Keratinocyte (primary cell): ENCODE measurements around the gene PDCD7. TPM values are rescaled to one million over a fixed set of nuclear protein-coding genes. Genes with fewer than 3 reads are reported as not detected.

Source experiments
- DNase-seq: peaks from one replicate; pipeline ENCODE4 v3.0.0-alpha.2; 2011; ENCODE audit warnings: low read depth, missing footprints, low spot score
- FAIRE-seq: peaks from 2 replicates; lab custom pipeline; 2011; peaks lifted over from hg19 to GRCh38; lab: Jason Lieb, UNC
- H2AFZ ChIP-seq: 2 replicates; pipeline ENCODE4 v1.6.0; 2012; ENCODE audit warnings: low read length, control low read depth, inconsistent platforms; ENCODE audit not compliant: control insufficient read depth
- H3K27ac ChIP-seq: 2 replicates; pipeline ENCODE4 v1.5.1; 2011; ENCODE audit warnings: low read length; ENCODE audit not compliant: control insufficient read depth, insufficient read depth
- H3K27me3 ChIP-seq: 3 replicates; pipeline ENCODE4 v1.6.0; 2011; ENCODE audit warnings: low read length; ENCODE audit not compliant: control insufficient read depth, insufficient read depth; ENCODE audit errors: extremely low read depth
- H3K36me3 ChIP-seq, 2 experiments: 2 replicates in 1 of 2; 3 replicates in 1 of 2; pipeline ENCODE4 v1.5.1; 2011; ENCODE audit warnings: low read length in 2 of 2, mild to moderate bottlenecking in 1 of 2; ENCODE audit not compliant: control insufficient read depth in 2 of 2, insufficient read depth in 2 of 2; ENCODE audit errors: extremely low read depth in 1 of 2
- H3K4me1 ChIP-seq: 3 replicates; pipeline ENCODE4 v1.5.1; 2011; ENCODE audit warnings: low read length; ENCODE audit not compliant: control insufficient read depth, insufficient read depth; ENCODE audit errors: extremely low read depth
- H3K4me2 ChIP-seq: 3 replicates; pipeline ENCODE4 v1.6.0; 2011; ENCODE audit warnings: low read depth, low read length; ENCODE audit not compliant: control insufficient read depth, insufficient read depth; ENCODE audit errors: extremely low read depth
- H3K4me3 ChIP-seq, 3 experiments: fragments of 200-600 bp in 1 of 3; sonication (generic) in 1 of 3; 2 replicates in 2 of 3; 3 replicates in 1 of 3; pipeline ENCODE4 v1.5.1; 2011 to 2016; ENCODE audit warnings: low read length in 3 of 3, mild to moderate bottlenecking in 3 of 3, control low read depth in 2 of 3, inconsistent platforms in 1 of 3, low read depth in 1 of 3, mixed read lengths in 1 of 3, mixed run types in 1 of 3, moderate library complexity in 1 of 3; ENCODE audit not compliant: control insufficient read depth in 2 of 3, insufficient read depth in 2 of 3; ENCODE audit errors: extremely low read depth in 1 of 3
- H3K79me2 ChIP-seq: 2 replicates; pipeline ENCODE4 v1.6.0; 2012; ENCODE audit warnings: low read length; ENCODE audit not compliant: control insufficient read depth, insufficient read depth
- H3K9ac ChIP-seq: 3 replicates; pipeline ENCODE4 v1.6.0; 2011; ENCODE audit warnings: low read length; ENCODE audit not compliant: control insufficient read depth, insufficient read depth; ENCODE audit errors: extremely low read depth
- H3K9me1 ChIP-seq: 3 replicates; pipeline ENCODE4 v1.6.0; 2011; ENCODE audit warnings: low read length; ENCODE audit not compliant: control insufficient read depth, insufficient read depth; ENCODE audit errors: extremely low read depth
- H3K9me3 ChIP-seq: 2 replicates; pipeline ENCODE4 v1.5.1; 2012; ENCODE audit warnings: low read depth, low read length; ENCODE audit not compliant: control insufficient read depth
- H4K20me1 ChIP-seq: 3 replicates; pipeline ENCODE4 v1.6.0; 2011; ENCODE audit warnings: low read length; ENCODE audit not compliant: control insufficient read depth, insufficient read depth; ENCODE audit errors: extremely low read depth
- CTCF ChIP-seq, 3 experiments: IDR thresholded peaks in 1 of 3; conservative IDR thresholded peaks in 1 of 3; optimal IDR thresholded peaks in 1 of 3; 2 replicates in 2 of 3; 3 replicates in 1 of 3; pipeline versions ENCODE3 to v1.5.1; 2011; ENCODE audit warnings: low read length in 3 of 3, mild to moderate bottlenecking in 3 of 3, moderate library complexity in 2 of 3, control low read depth in 1 of 3, inconsistent platforms in 1 of 3; ENCODE audit not compliant: insufficient read depth in 2 of 3; ENCODE audit errors: extremely low read depth in 1 of 3
- EZH2 ChIP-seq: IDR thresholded peaks from one replicate; pipeline ENCODE4 v1.6.1; 2012; ENCODE audit warnings: inconsistent platforms, mild to moderate bottlenecking, low read length, moderate library complexity
- dilution Hi-C: fragments of 300-500 bp; cut with MboI; formaldehyde crosslinking; loops from one replicate; pipeline ENCODE4 v1.7.0; 2020; ENCODE audit warnings: low sequenced_read_pairs; ENCODE audit not compliant: extremely low pct_ligation_motif_present
- polyA plus RNA-seq, 5 experiments: library from polyadenylated mRNA; depleted of rRNA in 3 of 5; stranded (reverse) in 3 of 5; stranded (forward) in 1 of 5; unstranded in 1 of 5; fragments of >200 nt; gene quantifications; 1 replicate in 1 of 5; 2 replicates in 3 of 5; 3 replicates in 1 of 5; pipeline versions ENCODE4 v1.2.1 to v1.2.3, GENCODE V29; 2011 to 2012; ENCODE audit warnings: missing spikeins in 2 of 5, low read depth in 1 of 5, low replicate concordance in 1 of 5

The PDCD7 gene
- polyA plus RNA-seq, 1 donor (not counting 4 experiments of a cell fraction or from before 2014, with no cell fraction given): 17.2 TPM

DNA sequence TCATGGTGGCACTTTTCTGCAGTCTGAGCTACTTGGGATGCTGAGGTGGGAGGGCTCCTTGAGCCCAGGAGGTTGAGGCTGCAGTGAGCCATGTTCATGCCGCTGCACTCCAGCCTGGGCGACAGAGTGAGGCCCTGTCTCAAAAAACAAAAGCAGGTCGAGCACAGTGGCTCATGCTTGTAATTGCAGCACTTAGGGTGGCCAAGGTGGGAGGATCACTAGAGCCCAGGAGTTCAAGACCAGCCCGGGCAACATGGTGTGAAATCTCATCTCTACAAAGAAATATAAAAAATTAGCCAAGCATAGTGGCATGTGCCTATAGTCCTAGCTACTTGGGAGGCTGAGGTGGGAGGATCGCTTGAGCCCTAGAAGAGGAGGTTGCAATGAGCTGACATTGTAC lies 28.6 kb downstream of the PDCD7 start:
- dilution Hi-C loops: no loop called here
- Histone ChIP-seq H3K79me2 (no peaks in the 10 kb centered on the region), H3K27me3 (no peaks in the 10 kb centered on the region), H3K4me1 (no peaks in the 10 kb centered on the region), H3K4me2 (no peak overlapping the region), H2AFZ (no peak overlapping the region), H3K9ac (no peak overlapping the region), H4K20me1 (no peaks in the 10 kb centered on the region), H3K9me3 (no peaks in the 10 kb centered on the region), H3K27ac (no peak overlapping the region), H3K4me3 (no peak overlapping the region), H3K36me3 (peaks cover 3 to 9% of the 10 kb centered on the region in 2 experiments), H3K9me1 (no peaks in the 10 kb centered on the region)
- DNase-seq (no peak), FAIRE-seq (no peak)
- TF ChIP-seq EZH2 (no peak), CTCF (optimal IDR thresholded peaks at IDR 0.05 in 1 of 3, IDR thresholded peaks at IDR 0.05 in 1 of 3, conservative IDR thresholded peaks at IDR 0.05 in 1 of 3; ENCODE audit: extremely low read depth in 1 of 3, insufficient read depth in 2 of 3, low read length in 3 of 3) (no peak)

- FAIRE-seq (no peak), DNase-seq (no peak)
- Histone ChIP-seq H3K9ac (no peak overlapping the region), H3K4me1 (no peaks in the 10 kb centered on the region), H3K27ac (no peak overlapping the region), H3K27me3 (no peaks in the 10 kb centered on the region), H3K4me3 (no peak overlapping the region), H3K36me3 (peaks cover 14 to 19% of the 10 kb centered on the region in 2 experiments), H4K20me1 (no peaks in the 10 kb centered on the region), H2AFZ (no peak overlapping the region), H3K9me3 (no peaks in the 10 kb centered on the region), H3K9me1 (no peaks in the 10 kb centered on the region), H3K4me2 (no peak overlapping the region), H3K79me2 (no peaks in the 10 kb centered on the region)
- dilution Hi-C loops: no loop called here
- TF ChIP-seq EZH2 (no peak), CTCF (optimal IDR thresholded peaks at IDR 0.05 in 1 of 3, IDR thresholded peaks at IDR 0.05 in 1 of 3, conservative IDR thresholded peaks at IDR 0.05 in 1 of 3; ENCODE audit: extremely low read depth in 1 of 3, insufficient read depth in 2 of 3, low read length in 3 of 3) (no peak)
These were observed 30.7 kb downstream of the PDCD7 start for GRCh38 chr15:65102912-65103311.
